Parathyroid adenoma (tissue), 2 donors: ENCODE results near the gene STK31.

Experiments used
- H2AFZ ChIP-seq: fragments of 300-600 bp; sonication (generic); one replicate; pipeline ENCODE4 v1.7.0; 2017; ENCODE audit warnings: antibody characterized with exemption, mild to moderate bottlenecking
- H3K27ac ChIP-seq: fragments of 300-600 bp; sonication (generic); one replicate; pipeline ENCODE4 v1.7.0; 2017
- H3K27me3 ChIP-seq: fragments of 300-600 bp; sonication (generic); one replicate; pipeline ENCODE4 v1.7.0; 2017; ENCODE audit warnings: low read length; ENCODE audit not compliant: control insufficient read depth, insufficient read depth
- H3K36me3 ChIP-seq: fragments of 300-600 bp; sonication (generic); one replicate; pipeline ENCODE4 v1.7.0; 2017; ENCODE audit warnings: low read length; ENCODE audit not compliant: control insufficient read depth, insufficient read depth
- H3K4me1 ChIP-seq: fragments of 300-600 bp; sonication (generic); one replicate; pipeline ENCODE4 v1.7.0; 2017; ENCODE audit warnings: control low read depth
- H3K4me2 ChIP-seq: fragments of 300-600 bp; sonication (generic); one replicate; pipeline ENCODE4 v1.7.0; 2017; ENCODE audit warnings: low read length
- H3K4me3 ChIP-seq: fragments of 300-600 bp; sonication (generic); one replicate; pipeline ENCODE4 v1.7.0; 2017; ENCODE audit warnings: low read depth, low read length
- H3K79me2 ChIP-seq: fragments of 300-600 bp; sonication (generic); one replicate; pipeline ENCODE4 v1.7.0; 2017; ENCODE audit warnings: control low read depth
- H3K9ac ChIP-seq: fragments of 300-600 bp; sonication (generic); one replicate; pipeline ENCODE4 v1.7.0; 2017; ENCODE audit warnings: mild to moderate bottlenecking
- H3K9me3 ChIP-seq: fragments of 300-600 bp; sonication (generic); one replicate; pipeline ENCODE4 v1.7.0; 2017; ENCODE audit warnings: low read length; ENCODE audit not compliant: control insufficient read depth
- CTCF ChIP-seq: fragments of 300-600 bp; sonication (generic); IDR thresholded peaks from one replicate; pipeline ENCODE4 v1.7.0; 2017; ENCODE audit warnings: antibody characterized with exemption, mild to moderate bottlenecking
- donor health status: primary hyperparathyroidism.

STK31 gene

GRCh38 chr7:23698822-23699221 is 11.2 kb upstream of the STK31 start:
- Histone ChIP-seq H3K79me2 (no peaks in the 10 kb centered on the region), H3K9me3 (no peaks in the 10 kb centered on the region), H3K9ac (no peak overlapping the region), H3K4me3 (no peak overlapping the region), H3K27me3 (no peaks in the 10 kb centered on the region), H3K36me3 (no peaks in the 10 kb centered on the region), H2AFZ (no peak overlapping the region), H3K27ac (no peak overlapping the region), H3K4me2 (no peak overlapping the region), H3K4me1 (no peaks in the 10 kb centered on the region)
- TF ChIP-seq CTCF = no peak

GRCh38 chr7:23700046-23700445 is 10.0 kb upstream of the STK31 start:
- Histone ChIP-seq H2AFZ (no peak overlapping the region), H3K79me2 (no peaks in the 10 kb centered on the region), H3K36me3 (no peaks in the 10 kb centered on the region), H3K9ac (no peak overlapping the region), H3K27me3 (no peaks in the 10 kb centered on the region), H3K4me2 (no peak overlapping the region), H3K9me3 (no peaks in the 10 kb centered on the region), H3K27ac (no peak overlapping the region), H3K4me3 (no peak overlapping the region), H3K4me1 (no peaks in the 10 kb centered on the region)
- no peak for TF ChIP-seq CTCF

- TF ChIP-seq CTCF = no peak
- H3K4me3 ChIP-seq = no peak overlapping the region
- H3K9me3 ChIP-seq = no peaks in the 10 kb centered on the region
- no peak overlapping the region for H3K27ac ChIP-seq
- H3K79me2 ChIP-seq = no peaks in the 10 kb centered on the region
- H2AFZ ChIP-seq = no peak overlapping the region
- H3K4me2 ChIP-seq = no peak overlapping the region
- no peak overlapping the region for H3K9ac ChIP-seq
- no peaks in the 10 kb centered on the region for H3K27me3 ChIP-seq
- peaks cover 3% of the 10 kb centered on the region for H3K36me3 ChIP-seq
- no peaks in the 10 kb centered on the region for H3K4me1 ChIP-seq
Measured at GRCh38 chr7:23709081-23709750, 803 bp upstream of the STK31 start.

GRCh38 chr7:23712368-23713284 is 2.6 kb downstream of the STK31 start:
- no peak overlapping the region for H2AFZ ChIP-seq
- H3K4me2 ChIP-seq = no peak overlapping the region
- TF ChIP-seq CTCF = peak; percentile 65

More at GRCh38 chr7:23712368-23713284, 2.6 kb downstream of the STK31 start:
- H3K9ac ChIP-seq = no peak overlapping the region
- no peak overlapping the region for H3K27ac ChIP-seq
- no peak overlapping the region for H3K4me3 ChIP-seq
- H3K36me3 ChIP-seq = no peaks in the 10 kb centered on the region
- H3K9me3 ChIP-seq = no peaks in the 10 kb centered on the region
- H3K4me1 ChIP-seq = no peaks in the 10 kb centered on the region
- no peaks in the 10 kb centered on the region for H3K79me2 ChIP-seq
- H3K27me3 ChIP-seq = no peaks in the 10 kb centered on the region
